AG08396 (cell line): ENCODE data around the gene ZNF143.
"Not testable (repeated sequence)": the region's sequence is repeated elsewhere in the genome, so short reads cannot be mapped to it uniquely, and the experiment has no call there.

ENCODE experiments used
- DNase-seq: peaks from one replicate; pipeline ENCODE4 v3.0.0; 2012; ENCODE audit warnings: low spot score, mixed read lengths

ZNF143 gene

DNA sequence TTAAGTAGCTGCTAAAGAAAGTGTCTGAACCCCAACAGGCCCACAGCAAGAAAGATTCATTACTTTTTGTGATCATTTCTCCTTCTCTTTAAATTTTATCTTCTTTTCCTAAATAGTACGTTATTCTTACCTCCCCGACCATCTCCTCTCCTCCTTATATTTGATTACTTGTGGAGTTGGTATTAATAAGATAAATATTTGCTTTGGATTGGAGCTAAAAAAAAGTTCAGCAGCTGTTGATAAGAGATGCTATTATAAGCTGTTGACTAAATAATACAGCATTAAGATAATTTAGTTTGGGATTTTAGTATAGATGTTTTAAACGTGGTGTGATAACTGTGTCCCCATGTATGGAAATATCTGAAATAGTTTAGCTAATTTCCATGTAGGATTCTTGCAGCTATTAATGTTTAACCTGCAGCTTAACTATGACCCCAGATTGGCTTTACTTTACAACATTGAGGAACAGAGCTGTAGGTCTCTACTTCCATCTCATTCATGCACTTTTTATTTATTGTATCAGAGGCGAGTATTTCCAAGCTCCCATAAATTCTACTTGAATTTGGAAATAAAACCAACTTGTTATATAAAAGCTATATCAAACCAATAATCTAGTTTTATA is 37.8 kb downstream of the ZNF143 start:
- no peak for DNase-seq

- DNase-seq: peak; percentile 65
Observed at GRCh38 chr11:9506489-9507276, 45.9 kb downstream of the ZNF143 start.

DNA sequence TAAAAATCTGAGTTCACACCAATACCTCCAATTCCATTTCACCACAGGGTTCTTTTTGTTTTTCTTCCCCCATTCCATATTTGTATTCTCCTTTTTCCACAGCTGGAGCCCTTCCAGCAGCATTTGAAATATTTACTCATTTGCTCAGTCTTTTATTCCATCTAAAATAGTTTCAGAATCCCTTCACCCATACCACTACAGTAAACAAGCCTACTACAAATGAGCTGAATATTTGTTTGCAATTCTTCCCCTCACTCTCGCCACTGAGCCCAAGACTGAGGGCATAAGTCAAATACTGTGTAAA is 46.4 kb downstream of the ZNF143 start:
- DNase-seq: no peak

- no peak for DNase-seq
Observed at GRCh38 chr11:9509041-9509440, 48.2 kb downstream of the ZNF143 start.

- peak; percentile 32 for DNase-seq
Observed at GRCh38 chr11:9512370-9513019, 51.7 kb downstream of the ZNF143 start.

- DNase-seq: not testable (repeated sequence)
Observed at GRCh38 chr11:9514576-9514975, 53.8 kb downstream of the ZNF143 start.

- DNase-seq: no peak
Observed at GRCh38 chr11:9516113-9516512, 55.3 kb downstream of the ZNF143 start.

DNA sequence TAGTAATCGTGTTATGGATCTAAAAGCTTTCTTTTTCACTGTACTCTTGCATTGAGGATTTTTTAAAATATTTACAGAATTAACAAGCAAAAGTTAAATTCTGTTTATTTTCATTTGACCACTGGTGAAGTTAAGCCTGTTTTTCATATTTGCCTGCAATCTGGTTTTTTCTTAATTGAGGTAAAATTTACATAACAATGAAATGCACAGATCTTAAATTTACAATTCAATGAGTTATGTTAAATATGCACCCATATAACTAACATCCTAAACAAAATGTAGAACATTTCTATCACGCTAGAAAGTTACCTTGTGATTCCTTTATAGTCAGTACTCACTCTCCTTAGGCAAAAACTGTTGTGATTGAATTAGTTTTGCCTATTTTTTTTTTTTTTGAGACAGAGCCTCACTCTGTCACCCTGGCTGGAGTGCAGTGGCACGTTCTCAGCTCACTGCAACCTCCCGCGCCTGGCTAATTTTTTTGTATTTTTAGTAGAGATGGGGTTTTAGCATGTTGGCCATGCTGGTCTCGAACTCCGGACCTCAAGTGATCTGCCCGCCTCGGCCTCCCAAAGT is 58.1 kb downstream of the ZNF143 start:
- DNase-seq: no peak

GRCh38 chr11:9524001-9524400 is 63.2 kb downstream of the ZNF143 start:
- no peak for DNase-seq

- no peak for DNase-seq
Observed at GRCh38 chr11:9525116-9525515, 64.3 kb downstream of the ZNF143 start.

GRCh38 chr11:9527481-9528135 is 66.8 kb downstream of the ZNF143 start:
- peak; percentile 24 for DNase-seq

DNA sequence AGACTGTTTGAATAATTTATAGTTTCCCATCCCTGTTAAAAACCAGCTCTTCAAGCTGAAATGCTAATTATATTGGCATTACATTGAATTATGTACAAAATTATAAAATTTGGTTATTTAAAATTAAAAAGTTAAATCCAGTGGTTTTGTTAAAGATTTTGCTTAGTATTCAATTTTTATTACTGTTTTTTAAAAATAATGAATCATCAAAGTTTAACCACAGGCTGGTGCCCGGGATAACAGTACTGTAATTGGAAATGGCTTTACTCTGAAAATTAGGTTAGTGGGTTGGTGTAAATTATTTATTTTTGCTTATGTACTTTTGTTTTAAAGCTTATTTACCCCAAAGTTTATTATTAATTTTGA is 67.3 kb downstream of the ZNF143 start:
- DNase-seq: no peak

GRCh38 chr11:9528573-9529333 is 67.9 kb downstream of the ZNF143 start:
- no peak for DNase-seq

- no peak for DNase-seq
Observed at GRCh38 chr11:9529334-9529650, 68.5 kb downstream of the ZNF143 start.

DNA sequence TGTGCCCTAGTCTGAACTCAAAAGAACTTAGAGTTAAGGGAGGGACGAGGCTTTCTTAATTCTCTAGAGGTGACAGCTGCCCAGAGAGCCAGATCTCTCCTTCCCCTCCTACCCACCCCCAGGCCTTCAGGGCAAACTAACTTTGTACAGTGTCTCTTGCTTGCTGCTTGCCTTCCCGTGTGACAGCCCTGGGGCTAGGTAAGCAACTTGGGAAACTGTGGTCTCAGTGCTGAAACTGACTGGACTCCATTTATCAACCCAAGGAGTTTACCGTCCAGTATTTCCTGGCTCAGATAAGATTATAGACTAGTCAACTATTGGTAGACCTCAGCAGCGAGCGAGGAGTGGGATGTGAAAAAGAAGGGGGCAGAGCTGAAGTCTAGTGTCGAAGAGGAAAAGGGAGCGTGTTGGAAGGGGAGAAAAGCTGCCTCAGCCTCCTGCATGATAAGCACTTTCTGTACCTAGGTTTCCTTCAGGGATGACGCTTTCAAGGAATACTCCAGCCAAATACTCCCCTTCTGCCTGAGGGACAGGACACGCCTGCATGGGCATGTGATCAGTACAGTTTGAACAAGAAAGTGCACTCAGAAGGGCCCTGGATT is 69.3 kb downstream of the ZNF143 start:
- no peak for DNase-seq

- DNase-seq: no peak
Observed at GRCh38 chr11:9530901-9531625, 70.3 kb downstream of the ZNF143 start.

- no peak for DNase-seq
Observed at GRCh38 chr11:9533058-9533457, 72.2 kb downstream of the ZNF143 start.

GRCh38 chr11:9533736-9534473 is 73.1 kb downstream of the ZNF143 start:
- DNase-seq: no peak

GRCh38 chr11:9535189-9535781 is 74.5 kb downstream of the ZNF143 start:
- peak; percentile 58 for DNase-seq

DNA sequence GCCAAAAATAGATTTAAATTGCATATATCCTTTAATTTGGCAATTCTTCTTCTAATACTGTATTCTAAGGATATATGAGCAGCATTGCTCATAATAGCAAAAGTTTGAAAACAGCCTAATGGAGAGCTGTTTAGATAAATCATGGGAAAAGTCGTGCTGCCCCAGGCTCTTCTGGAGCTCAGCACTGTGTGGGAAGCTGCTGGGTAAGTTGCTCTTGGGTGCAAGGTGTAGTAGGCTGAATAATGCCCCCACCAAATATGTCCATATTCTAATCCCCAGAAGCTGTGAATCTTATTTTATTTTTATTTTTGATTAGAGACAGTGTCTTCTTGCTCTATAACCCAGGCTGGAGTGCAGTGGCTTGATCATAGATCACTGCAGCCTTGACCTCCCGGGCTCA is 77.7 kb downstream of the ZNF143 start:
- DNase-seq: no peak
